IPS DF 4.7 (cell line): ENCODE results near the gene VSTM2L.
"Not testable (repeated sequence)": the region's sequence is repeated elsewhere in the genome, so short reads cannot be mapped to it uniquely, and the experiment has no call there.

Experiments used
- DNase-seq: peaks from one replicate; pipeline ENCODE4 v3.0.0-alpha.2; 2013; ENCODE audit warnings: low spot score; ENCODE audit errors: extremely low read depth

VSTM2L gene

GRCh38 chr20:37963483-37963882, 60.6 kb downstream of the VSTM2L start:
- DNase-seq: not testable (repeated sequence)

GRCh38 chr20:37968841-37969401, 66.0 kb downstream of the VSTM2L start:
- no peak for DNase-seq

GRCh38 chr20:37969949-37970855, 67.3 kb downstream of the VSTM2L start:
- no peak for DNase-seq

GRCh38 chr20:37970856-37971245, 67.9 kb downstream of the VSTM2L start:
- no peak for DNase-seq

GRCh38 chr20:37971561-37972127, 68.7 kb downstream of the VSTM2L start:
- no peak for DNase-seq

- no peak for DNase-seq
Measured at GRCh38 chr20:37972256-37973058, 69.5 kb downstream of the VSTM2L start.

GRCh38 chr20:37973059-37973910, 70.4 kb downstream of the VSTM2L start:
- DNase-seq: no peak

- no peak for DNase-seq
Measured at GRCh38 chr20:37976887-37977286, 74.0 kb downstream of the VSTM2L start.

- DNase-seq: no peak
Measured at GRCh38 chr20:37977338-37977737, 74.4 kb downstream of the VSTM2L start.

- DNase-seq: no peak
Measured at GRCh38 chr20:37977786-37978185, 74.9 kb downstream of the VSTM2L start.

- no peak for DNase-seq
Measured at GRCh38 chr20:37979021-37979985, 76.4 kb downstream of the VSTM2L start.

GRCh38 chr20:37980383-37980782, 77.5 kb downstream of the VSTM2L start:
- DNase-seq: no peak

GRCh38 chr20:37980876-37981275, 77.9 kb downstream of the VSTM2L start:
- DNase-seq: no peak

- DNase-seq: no peak
Measured at GRCh38 chr20:37981568-37981967, 78.6 kb downstream of the VSTM2L start.

GRCh38 chr20:37983286-37983685, 80.4 kb downstream of the VSTM2L start:
- DNase-seq: no peak

- DNase-seq: no peak
Measured at GRCh38 chr20:37984018-37984785, 81.3 kb downstream of the VSTM2L start.

- no peak for DNase-seq
Measured at GRCh38 chr20:37986044-37986858, 83.3 kb downstream of the VSTM2L start.
